Fibroblast of lung (primary cell): ENCODE measurements around the gene RCL1.

ENCODE experiments used
- CTCF ChIP-seq, 2 donors: IDR thresholded peaks in 1 of 2; conservative IDR thresholded peaks in 1 of 2; 1 replicate in 1 of 2; 2 replicates in 1 of 2; pipeline ENCODE4 v1.5.1; 2011 to 2012; ENCODE audit warnings: low read length in 2 of 2, control low read depth in 1 of 2, inconsistent platforms in 1 of 2, low read depth in 1 of 2, mild to moderate bottlenecking in 1 of 2
- EZH2 ChIP-seq: IDR thresholded peaks from 2 replicates; pipeline ENCODE4 v1.5.1; 2012; ENCODE audit warnings: low read length, control low read depth, mild to moderate bottlenecking; ENCODE audit errors: missing control alignments

- no peak for TF ChIP-seq CTCF (conservative IDR thresholded peaks at IDR 0.05 in 1 of 2, IDR thresholded peaks at IDR 0.05 in 1 of 2; ENCODE audit: low read depth in 1 of 2, low read length in 2 of 2)
- TF ChIP-seq EZH2, result no peak
Observed at GRCh38 chr9:4826417-4827166, 33.8 kb downstream of the RCL1 start.
